A549 (cell line): ENCODE measurements around the gene FOXC2. TPM values are rescaled to one million over a fixed set of nuclear protein-coding genes. Genes with fewer than 3 reads are reported as not detected.

ENCODE experiments used
- ATAC-seq, 2 experiments: fragments of 200-7000 bp in 1 of 2; fragments of >200 bp in 1 of 2; cut with Nextera tagmentation in 1 of 2; cut with Tn5 transposase in 1 of 2; 3 replicates each; pipeline versions ENCODE4 v1.8.0 to v1.9.1; 2018 to 2020; ENCODE audit warnings: mild to moderate bottlenecking in 1 of 2, moderate library complexity in 1 of 2
- CTCF ChIA-PET: fragments of 300-600 bp; sonication (Branson Sonifier 250); formaldehyde crosslinking; extraction: SDS; loops from one replicate; lab custom pipeline; 2021; ENCODE audit warnings: antibody characterized with exemption, inconsistent platforms; lab: Yijun Ruan, JAX
- POLR2A ChIA-PET: fragments of 350-600 bp; formaldehyde crosslinking; extraction: SDS; loops from one replicate; lab custom pipeline; 2021; ENCODE audit warnings: antibody characterized with exemption, inconsistent platforms; lab: Yijun Ruan, JAX
- DNase-seq, 2 experiments: peaks; one replicate each; pipeline versions ENCODE4 v3.0.0 to v3.0.0-alpha.2; 2011 to 2016; ENCODE audit warnings: low read depth in 1 of 2, low spot score in 1 of 2
- FAIRE-seq: peaks from 2 replicates; lab custom pipeline; 2011; peaks lifted over from hg19 to GRCh38; lab: Jason Lieb, UNC
- H3K27ac ChIP-seq, 2 experiments: fragments of >200 bp; sonication (Bioruptor Twin); formaldehyde crosslinking; 3 replicates each; pipeline ENCODE4 v1.5.1; 2016 to 2017
- H3K4me1 ChIP-seq: fragments of >200 bp; sonication (Bioruptor Twin); formaldehyde crosslinking; 3 replicates; pipeline ENCODE4 v1.6.1; 2016
- H3K4me2 ChIP-seq: fragments of >200 bp; sonication (Bioruptor Twin); formaldehyde crosslinking; 3 replicates; pipeline ENCODE4 v1.6.1; 2016
- H3K4me3 ChIP-seq: fragments of >200 bp; sonication (Bioruptor Twin); formaldehyde crosslinking; 3 replicates; pipeline ENCODE4 v1.5.1; 2016
- H3K9me3 ChIP-seq: fragments of >200 bp; sonication (Bioruptor Twin); formaldehyde crosslinking; 3 replicates; pipeline ENCODE4 v1.6.1; 2016
- EP300 ChIP-seq, 2 experiments: fragments of >200 bp; sonication (Bioruptor Twin); formaldehyde crosslinking; IDR thresholded peaks; 2 replicates in 1 of 2; 3 replicates in 1 of 2; pipeline ENCODE4 v1.6.1; 2016 to 2017
- FOSB ChIP-seq: fragments of 250-450 bp; sonication (Bioruptor Pico); IDR thresholded peaks from 2 replicates; pipeline ENCODE4 v1.5.0; 2020; ENCODE audit warnings: mild to moderate bottlenecking, moderate library complexity
- FOXS1 ChIP-seq: fragments of 250-450 bp; sonication (Bioruptor Pico); IDR thresholded peaks from 2 replicates; pipeline ENCODE4 v1.5.0; 2020; ENCODE audit warnings: mild to moderate bottlenecking, moderate library complexity
- HDAC2 ChIP-seq: fragments of 200-600 bp; sonication (generic); IDR thresholded peaks from 2 replicates; pipeline ENCODE4 v1.6.1; 2016
- HOXB13 ChIP-seq: fragments of 250-450 bp; sonication (Bioruptor Pico); IDR thresholded peaks from 2 replicates; pipeline ENCODE4 v1.5.0; 2020; ENCODE audit warnings: low read depth, mild to moderate bottlenecking, moderate library complexity
- HOXB5 ChIP-seq: fragments of 250-450 bp; sonication (Bioruptor Pico); IDR thresholded peaks from 2 replicates; pipeline ENCODE4 v1.5.0; 2020; ENCODE audit warnings: mild to moderate bottlenecking, moderate library complexity
- KDM1A ChIP-seq: fragments of 200-600 bp; sonication (generic); IDR thresholded peaks from 2 replicates; pipeline ENCODE4 v1.6.1; 2016; ENCODE audit warnings: low read depth, mild to moderate bottlenecking
- MAFK ChIP-seq: fragments of 450-650 bp; IDR thresholded peaks from 2 replicates; pipeline ENCODE4 v1.6.1; 2014; ENCODE audit not compliant: partially characterized antibody
- NFE2L2 ChIP-seq: fragments of 150-350 bp; conservative IDR thresholded peaks from 2 replicates; pipeline ENCODE4 v1.6.1; 2014; ENCODE audit warnings: low read length
- NR3C1 ChIP-seq: fragments of >200 bp; sonication (Bioruptor Twin); formaldehyde crosslinking; IDR thresholded peaks from 3 replicates; pipeline ENCODE4 v1.6.1; 2017
- TFCP2L1 ChIP-seq: fragments of 250-450 bp; sonication (Bioruptor Pico); IDR thresholded peaks from 2 replicates; pipeline ENCODE4 v1.5.0; 2021; ENCODE audit warnings: mild to moderate bottlenecking
- TP53 ChIP-seq: fragments of 250-450 bp; sonication (Bioruptor Pico); IDR thresholded peaks from 2 replicates; pipeline ENCODE4 v1.5.0; 2021; ENCODE audit warnings: mild to moderate bottlenecking, moderate library complexity
- USF2 ChIP-seq: fragments of 450-650 bp; IDR thresholded peaks from 2 replicates; pipeline ENCODE4 v1.6.1; 2014; ENCODE audit warnings: antibody characterized with exemption
- ZFP36 ChIP-seq: fragments of 450-650 bp; IDR thresholded peaks from 2 replicates; pipeline ENCODE4 v1.6.1; 2014; ENCODE audit warnings: borderline replicate concordance; ENCODE audit not compliant: partially characterized antibody
- ZNF302 ChIP-seq: fragments of 250-450 bp; sonication (Bioruptor Pico); IDR thresholded peaks from 2 replicates; pipeline ENCODE4 v1.9.0; 2021; ENCODE audit warnings: inconsistent platforms, mild to moderate bottlenecking, moderate library complexity
- WGBS: methylation state at CpG from one replicate; pipeline ENCODE4 v1.1.6; 2017; ENCODE audit errors: missing lambda C conversion rate; 5-methylcytosine and 5-hydroxymethylcytosine counted together
- polyA plus RNA-seq, 4 experiments: library from polyadenylated mRNA; depleted of rRNA in 3 of 4; stranded (reverse); fragments of >200 nt; fragmentation: RNase III in 1 of 4; extraction: RNeasy Plus Mini Kit Qiagen cat#74134 plus additional on column Dnase treatment in 1 of 4; gene quantifications; 2 replicates in 3 of 4; 3 replicates in 1 of 4; pipeline ENCODE4 v1.2.3, GENCODE V29; 2011 to 2017
- TF ChIP-seq, protein P1 (sequence below): fragments of >200 bp; sonication (Bioruptor Twin); formaldehyde crosslinking; IDR thresholded peaks from 3 replicates; pipeline ENCODE4 v1.6.1; 2016
- TF ChIP-seq, protein P2 (sequence below): fragments of >200 bp; sonication (Bioruptor Twin); formaldehyde crosslinking; IDR thresholded peaks from 3 replicates; pipeline ENCODE4 v1.5.1; 2016
- TF ChIP-seq, protein P3 (sequence below): fragments of >200 bp; sonication (Bioruptor Twin); formaldehyde crosslinking; IDR thresholded peaks from 2 replicates; pipeline ENCODE4 v1.6.1; 2016

The FOXC2 gene
- polyA plus RNA-seq, 2 of the 4 experiments (the other 2 are of a cell fraction) = 0.06 to 0.28 TPM

DNA sequence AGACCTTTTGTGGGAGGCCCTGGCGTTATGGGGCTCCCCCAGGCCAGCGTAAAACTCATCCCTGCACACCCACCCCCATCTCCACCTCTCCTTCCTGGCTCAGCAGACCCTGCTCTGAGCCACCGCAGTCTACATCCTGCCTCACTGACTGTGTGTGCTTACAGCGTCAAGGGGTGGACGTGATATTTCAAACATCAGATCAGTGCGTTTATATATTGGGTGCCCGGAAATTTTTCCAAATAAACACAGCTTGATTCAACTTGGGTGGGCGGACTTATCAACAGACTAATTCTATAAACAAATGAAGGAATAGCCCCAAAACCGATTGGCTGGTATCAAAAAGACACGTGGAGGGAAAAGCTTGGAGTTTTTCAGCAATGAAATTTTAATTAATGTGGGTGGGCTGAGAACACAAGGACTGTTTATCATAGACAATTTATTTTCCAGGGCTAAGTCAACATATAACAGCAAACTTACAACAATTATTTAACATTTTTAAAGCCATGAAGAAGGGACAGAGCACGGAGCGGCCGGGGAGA is 11.5 kb downstream of the FOXC2 start, which contains the start of gene FOXL1:
FOXL1 (plus strand) TSS at position 489 of the 539 bp plus-strand sequence. CDS start 175 bp downstream, outside the sequence.
- POLR2A ChIA-PET = interaction anchor here (0.7 kb wide), 1 partner anchor 13 kb away, joined by 3 read pairs; no protein-coding TSS in a partner anchor
- CTCF ChIA-PET = interaction anchor here (1.0 kb wide), 2 partner anchors 14 to 484 kb away, joined by 4 to 7 read pairs; no protein-coding TSS in a partner anchor
- Histone ChIP-seq H3K4me1 (no peaks in the 10 kb centered on the region), H3K4me3 (no peak within 1 kb of the TSS), H3K9me3 (no peaks in the 10 kb centered on the region), H3K27ac (peak within 1 kb of the TSS; percentile 71 to 82; a peak in 4 of 6 replicates), H3K4me2 (peak within 1 kb of the TSS; percentile 69; the same call in 2 of the 3 replicates)
- no peak for DNase-seq
- TF ChIP-seq, protein P1, sequence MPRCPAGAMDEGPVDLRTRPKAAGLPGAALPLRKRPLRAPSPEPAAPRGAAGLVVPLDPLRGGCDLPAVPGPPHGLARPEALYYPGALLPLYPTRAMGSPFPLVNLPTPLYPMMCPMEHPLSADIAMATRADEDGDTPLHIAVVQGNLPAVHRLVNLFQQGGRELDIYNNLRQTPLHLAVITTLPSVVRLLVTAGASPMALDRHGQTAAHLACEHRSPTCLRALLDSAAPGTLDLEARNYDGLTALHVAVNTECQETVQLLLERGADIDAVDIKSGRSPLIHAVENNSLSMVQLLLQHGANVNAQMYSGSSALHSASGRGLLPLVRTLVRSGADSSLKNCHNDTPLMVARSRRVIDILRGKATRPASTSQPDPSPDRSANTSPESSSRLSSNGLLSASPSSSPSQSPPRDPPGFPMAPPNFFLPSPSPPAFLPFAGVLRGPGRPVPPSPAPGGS = no peak
- TF ChIP-seq NFE2L2 = no peak
- TF ChIP-seq USF2 = no peak
- no peak for TF ChIP-seq MAFK
- no peak for TF ChIP-seq ZNF302 (CRISPR knock-in tag)
- no peak for TF ChIP-seq FOSB (CRISPR knock-in tag)
- TF ChIP-seq, protein P2, sequence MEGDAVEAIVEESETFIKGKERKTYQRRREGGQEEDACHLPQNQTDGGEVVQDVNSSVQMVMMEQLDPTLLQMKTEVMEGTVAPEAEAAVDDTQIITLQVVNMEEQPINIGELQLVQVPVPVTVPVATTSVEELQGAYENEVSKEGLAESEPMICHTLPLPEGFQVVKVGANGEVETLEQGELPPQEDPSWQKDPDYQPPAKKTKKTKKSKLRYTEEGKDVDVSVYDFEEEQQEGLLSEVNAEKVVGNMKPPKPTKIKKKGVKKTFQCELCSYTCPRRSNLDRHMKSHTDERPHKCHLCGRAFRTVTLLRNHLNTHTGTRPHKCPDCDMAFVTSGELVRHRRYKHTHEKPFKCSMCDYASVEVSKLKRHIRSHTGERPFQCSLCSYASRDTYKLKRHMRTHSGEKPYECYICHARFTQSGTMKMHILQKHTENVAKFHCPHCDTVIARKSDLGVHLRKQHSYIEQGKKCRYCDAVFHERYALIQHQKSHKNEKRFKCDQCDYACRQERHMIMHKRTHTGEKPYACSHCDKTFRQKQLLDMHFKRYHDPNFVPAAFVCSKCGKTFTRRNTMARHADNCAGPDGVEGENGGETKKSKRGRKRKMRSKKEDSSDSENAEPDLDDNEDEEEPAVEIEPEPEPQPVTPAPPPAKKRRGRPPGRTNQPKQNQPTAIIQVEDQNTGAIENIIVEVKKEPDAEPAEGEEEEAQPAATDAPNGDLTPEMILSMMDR = no peak
- TF ChIP-seq EP300 (IDR thresholded peaks at IDR 0.05) = no peak
- TF ChIP-seq KDM1A = no peak
- no peak for TF ChIP-seq HOXB5 (CRISPR knock-in tag)
- TF ChIP-seq TP53 (CRISPR knock-in tag) = no peak
- TF ChIP-seq ZFP36 = no peak
- TF ChIP-seq FOXS1 = no peak
- FAIRE-seq = no peak
- no peak for ATAC-seq
- WGBS = 89% methylated on average over 13 of the region's 13 CpGs

DNA sequence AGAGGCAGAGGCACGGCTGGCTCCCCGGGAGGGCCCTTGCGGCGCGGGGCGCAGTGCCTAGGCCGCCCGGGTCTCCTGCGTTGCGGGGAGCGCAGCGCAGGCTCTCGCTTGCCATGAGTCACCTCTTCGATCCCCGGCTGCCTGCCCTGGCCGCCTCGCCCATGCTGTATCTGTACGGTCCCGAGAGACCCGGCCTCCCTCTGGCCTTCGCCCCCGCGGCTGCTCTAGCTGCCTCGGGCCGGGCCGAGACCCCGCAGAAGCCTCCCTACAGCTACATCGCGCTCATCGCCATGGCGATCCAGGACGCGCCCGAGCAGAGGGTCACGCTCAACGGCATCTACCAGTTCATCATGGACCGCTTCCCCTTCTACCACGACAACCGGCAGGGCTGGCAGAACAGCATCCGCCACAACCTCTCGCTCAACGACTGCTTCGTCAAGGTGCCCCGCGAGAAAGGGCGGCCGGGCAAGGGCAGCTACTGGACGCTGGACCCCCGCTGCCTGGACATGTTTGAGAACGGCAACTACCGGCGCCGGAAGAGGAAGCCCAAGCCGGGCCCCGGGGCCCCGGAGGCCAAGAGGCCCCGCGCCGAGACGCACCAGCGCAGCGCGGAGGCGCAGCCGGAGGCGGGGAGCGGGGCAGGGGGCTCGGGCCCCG is 12.1 kb downstream of the FOXC2 start:
- CTCF ChIA-PET = no interaction called here
- DNase-seq (no peak), ATAC-seq (no peak), FAIRE-seq (no peak)
- Histone ChIP-seq H3K9me3 (no peaks in the 10 kb centered on the region), H3K4me2 (no peak overlapping the region), H3K4me3 (no peak overlapping the region), H3K27ac (no peak overlapping the region), H3K4me1 (peaks cover under 1% of the 10 kb centered on the region; the same call in 2 of the 3 replicates)
- POLR2A ChIA-PET = no interaction called here
- no peak for TF ChIP-seq HDAC2
- no peak for TF ChIP-seq TFCP2L1 (CRISPR knock-in tag)
- 95% methylated on average over 63 of the region's 69 CpGs for WGBS

GRCh38 chr16:86579268-86580062 is 12.8 kb downstream of the FOXC2 start:
- peaks cover 8% of the 10 kb centered on the region for H3K4me1 ChIP-seq
- 89% methylated on average over 50 of the region's 69 CpGs for WGBS
- TF ChIP-seq, protein P1 = no peak
- no peak for TF ChIP-seq EP300 (IDR thresholded peaks at IDR 0.05)
- TF ChIP-seq HOXB13 (CRISPR knock-in tag) = no peak
- no peak for TF ChIP-seq NR3C1
- TF ChIP-seq, protein P3, sequence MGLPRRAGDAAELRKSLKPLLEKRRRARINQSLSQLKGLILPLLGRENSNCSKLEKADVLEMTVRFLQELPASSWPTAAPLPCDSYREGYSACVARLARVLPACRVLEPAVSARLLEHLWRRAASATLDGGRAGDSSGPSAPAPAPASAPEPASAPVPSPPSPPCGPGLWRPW = no peak
- H3K27ac ChIP-seq = no peak overlapping the region
- CTCF ChIA-PET = interaction anchor here (1.5 to 1.8 kb wide), 2 partner anchors 15 to 483 kb away, joined by 9 read pairs; no protein-coding TSS in a partner anchor
- H3K9me3 ChIP-seq = no peaks in the 10 kb centered on the region
- no peak overlapping the region for H3K4me2 ChIP-seq
- ATAC-seq = no peak
- FAIRE-seq = no peak
- no peak for DNase-seq
- no peak overlapping the region for H3K4me3 ChIP-seq
- POLR2A ChIA-PET = no interaction called here
